Spleen (tissue), 3 donors: ENCODE measurements around the gene TYMP.

Experiments
- POLR2A ChIP-seq, 3 donors: fragments of 450-650 bp; IDR thresholded peaks; one replicate each; pipeline ENCODE4 v1.5.1; 2017; ENCODE audit warnings: antibody characterized with exemption in 3 of 3, mild to moderate bottlenecking in 1 of 3
- POLR2AphosphoS5 ChIP-seq, 3 donors: sonication (generic); formaldehyde crosslinking; IDR thresholded peaks; one replicate each; pipeline ENCODE4 v1.5.1; 2017; ENCODE audit warnings: antibody characterized with exemption in 3 of 3

DNA sequence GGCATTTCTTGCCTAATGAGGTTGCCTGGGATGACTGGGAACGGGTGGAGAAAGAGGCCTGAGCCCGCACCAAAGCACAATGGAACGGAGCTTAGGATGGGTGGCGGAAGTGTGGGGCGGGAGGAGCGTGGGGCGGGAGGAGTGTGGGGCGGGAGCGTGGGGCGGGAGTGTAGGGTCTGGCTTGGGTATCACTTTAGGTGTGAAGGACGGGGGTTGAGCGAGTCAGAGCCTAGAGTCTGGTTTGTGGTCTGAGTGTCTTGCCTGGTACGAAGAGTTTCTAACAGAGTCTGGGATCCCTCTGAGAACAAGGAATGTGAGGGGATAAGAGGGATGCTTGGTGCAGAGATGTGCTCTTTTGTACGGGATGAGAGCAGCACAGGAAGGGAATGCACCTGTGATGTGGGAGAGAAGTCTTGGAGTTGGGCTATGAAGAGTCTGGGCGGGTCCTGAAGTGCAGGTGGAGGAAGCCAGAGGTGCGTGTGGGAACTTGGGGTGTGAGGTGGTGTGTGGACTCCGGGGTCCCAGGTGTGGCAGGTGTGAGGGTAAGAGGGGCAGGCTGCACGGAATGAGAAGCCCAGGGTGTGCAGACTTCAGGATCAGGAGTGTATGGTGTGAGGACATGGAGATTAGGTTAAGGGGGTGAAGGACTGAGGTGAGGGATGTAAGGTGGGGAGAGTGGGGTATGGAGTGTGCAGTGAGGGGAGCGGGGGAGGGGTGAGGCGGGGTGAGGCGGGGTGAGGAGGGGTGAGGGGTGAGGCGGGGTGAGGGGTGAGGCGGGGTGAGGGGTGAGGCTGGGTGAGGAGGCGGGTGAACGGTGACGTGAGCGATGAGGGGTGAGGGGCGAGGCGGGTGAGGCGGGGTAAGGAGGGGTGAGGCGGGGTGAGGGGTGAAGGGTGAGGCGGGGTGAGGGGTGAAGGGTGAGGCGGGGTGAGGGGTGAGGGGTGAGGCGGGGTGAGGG, 31.9 kb upstream of the TYMP start:
- TF ChIP-seq POLR2A (IDR thresholded peaks at IDR 0.05) (no peak), POLR2AphosphoS5 (IDR thresholded peaks at IDR 0.05) (no peak)
